ENCODE data around the gene BCL7A.

DNA sequence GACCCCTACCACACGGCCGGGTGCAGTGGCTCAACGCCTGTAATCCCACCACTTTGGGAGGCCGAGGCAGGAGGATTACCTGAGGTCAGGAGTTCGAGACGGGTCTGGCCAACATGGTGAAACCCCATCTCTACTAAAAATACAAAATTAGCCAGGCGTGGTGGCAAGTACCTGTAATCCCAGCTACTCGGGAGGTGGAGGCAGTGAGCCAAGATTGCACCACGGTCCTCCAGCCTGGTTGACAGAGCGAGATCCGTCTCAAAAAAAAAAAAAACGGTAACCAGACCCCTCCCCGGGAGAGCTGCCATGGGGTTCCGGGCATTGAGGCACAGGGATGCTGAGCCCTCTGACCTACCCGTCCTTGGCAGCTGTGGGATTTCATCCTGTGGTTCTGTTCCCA lies 21.8 kb downstream of the BCL7A start:
- TF ChIP-seq EZH2 (optimal IDR thresholded peaks at IDR 0.05; ENCODE audit: low read depth, low read length): no peak
- TF ChIP-seq, protein P1, sequence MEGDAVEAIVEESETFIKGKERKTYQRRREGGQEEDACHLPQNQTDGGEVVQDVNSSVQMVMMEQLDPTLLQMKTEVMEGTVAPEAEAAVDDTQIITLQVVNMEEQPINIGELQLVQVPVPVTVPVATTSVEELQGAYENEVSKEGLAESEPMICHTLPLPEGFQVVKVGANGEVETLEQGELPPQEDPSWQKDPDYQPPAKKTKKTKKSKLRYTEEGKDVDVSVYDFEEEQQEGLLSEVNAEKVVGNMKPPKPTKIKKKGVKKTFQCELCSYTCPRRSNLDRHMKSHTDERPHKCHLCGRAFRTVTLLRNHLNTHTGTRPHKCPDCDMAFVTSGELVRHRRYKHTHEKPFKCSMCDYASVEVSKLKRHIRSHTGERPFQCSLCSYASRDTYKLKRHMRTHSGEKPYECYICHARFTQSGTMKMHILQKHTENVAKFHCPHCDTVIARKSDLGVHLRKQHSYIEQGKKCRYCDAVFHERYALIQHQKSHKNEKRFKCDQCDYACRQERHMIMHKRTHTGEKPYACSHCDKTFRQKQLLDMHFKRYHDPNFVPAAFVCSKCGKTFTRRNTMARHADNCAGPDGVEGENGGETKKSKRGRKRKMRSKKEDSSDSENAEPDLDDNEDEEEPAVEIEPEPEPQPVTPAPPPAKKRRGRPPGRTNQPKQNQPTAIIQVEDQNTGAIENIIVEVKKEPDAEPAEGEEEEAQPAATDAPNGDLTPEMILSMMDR (IDR thresholded peaks at IDR 0.05; ENCODE audit: low read length): no peak
